ENCODE data around the gene GDNF.
"Not testable (repeated sequence)": the region's sequence is repeated elsewhere in the genome, so short reads cannot be mapped to it uniquely, and the experiment has no call there.

The GDNF gene, protein sequence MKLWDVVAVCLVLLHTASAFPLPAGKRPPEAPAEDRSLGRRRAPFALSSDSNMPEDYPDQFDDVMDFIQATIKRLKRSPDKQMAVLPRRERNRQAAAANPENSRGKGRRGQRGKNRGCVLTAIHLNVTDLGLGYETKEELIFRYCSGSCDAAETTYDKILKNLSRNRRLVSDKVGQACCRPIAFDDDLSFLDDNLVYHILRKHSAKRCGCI

DNA sequence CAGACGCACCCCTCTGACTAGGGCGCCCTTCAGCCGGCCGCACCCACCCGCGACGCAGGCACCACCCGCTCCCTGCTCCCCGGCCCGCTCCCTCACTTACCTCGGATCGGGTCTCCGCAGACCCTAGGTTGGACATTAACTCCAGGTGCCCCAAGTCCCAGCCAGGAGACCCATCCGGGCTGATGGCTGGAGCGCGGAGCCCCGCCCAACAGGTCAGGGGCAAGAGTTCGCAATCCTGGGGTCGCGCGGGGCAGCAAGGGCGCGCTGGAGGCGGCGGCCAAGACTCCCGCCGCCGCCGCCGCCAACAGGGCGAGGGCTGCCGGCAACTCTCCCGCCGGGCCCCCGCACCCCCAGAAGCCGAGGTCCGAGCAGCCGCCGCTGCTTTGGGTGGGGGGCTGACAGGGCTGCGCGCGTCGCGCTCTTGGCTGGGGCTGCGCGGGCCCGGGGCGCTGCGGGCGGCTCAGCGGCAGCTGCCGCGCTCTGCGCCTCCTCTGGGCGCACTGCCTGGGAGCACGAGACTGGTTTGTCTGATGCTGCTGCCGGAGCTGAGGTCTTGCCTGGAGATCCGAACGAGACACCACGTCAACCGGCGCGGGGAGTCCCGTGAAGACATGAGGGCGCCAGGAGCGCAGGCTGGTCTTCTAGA is at the start of gene GDNF:
TSS of gene GDNF (minus strand) at position 635 of the 646 bp plus-strand sequence. CDS start 5,245 bp downstream, outside the sequence.
- DNase-seq = no peak

DNA sequence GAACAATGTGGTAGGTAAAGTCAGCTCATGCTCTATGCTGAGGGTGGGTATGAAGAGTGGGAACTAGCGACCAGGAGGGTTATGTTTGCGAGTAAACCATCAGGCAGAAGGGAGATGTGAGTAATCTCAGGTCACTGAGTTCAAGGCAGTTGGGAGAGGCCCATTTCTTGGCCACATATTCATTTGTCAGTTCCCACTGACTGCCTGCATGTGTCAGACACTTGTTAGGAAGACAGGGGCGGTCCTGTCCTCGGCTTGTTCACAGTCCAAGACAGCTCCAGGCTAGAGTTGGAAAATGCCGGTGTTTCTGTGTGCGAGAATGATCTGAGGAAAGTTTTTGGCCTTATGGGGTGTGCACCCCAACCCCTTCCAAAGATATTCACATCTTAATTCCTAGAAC is 48.6 kb upstream of the GDNF start:
- DNase-seq = no peak

DNA sequence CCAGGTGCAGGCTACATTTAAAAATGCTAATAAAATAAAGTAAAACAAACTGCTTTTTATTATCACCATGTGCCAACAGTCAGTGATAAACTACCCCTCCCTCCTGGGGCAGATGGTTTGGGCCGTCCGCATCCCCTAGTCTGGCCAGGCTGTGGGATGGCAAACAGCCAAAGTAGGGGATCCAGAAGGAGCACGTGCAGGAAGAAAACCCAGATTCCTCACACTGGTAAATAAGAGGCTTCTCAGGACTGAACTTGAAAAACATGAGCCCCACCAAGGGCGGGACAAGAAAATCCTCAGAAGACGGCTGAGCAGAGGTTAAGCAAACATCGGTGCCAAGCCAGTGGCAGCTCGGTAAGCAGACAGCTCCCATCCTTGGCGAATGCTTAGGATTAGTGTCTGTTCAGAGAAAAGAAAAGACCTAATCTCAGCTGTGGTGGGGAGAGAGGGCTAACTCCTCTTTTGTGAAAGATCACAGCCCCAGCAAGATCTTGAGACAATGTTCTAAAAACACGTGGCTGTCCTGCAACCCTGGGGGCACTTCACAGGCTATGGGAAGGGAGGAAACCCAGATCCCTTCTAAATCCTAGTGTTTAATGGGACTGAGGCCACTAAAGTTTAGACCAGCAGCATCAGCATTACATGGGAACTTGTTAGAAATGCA is 46.5 kb upstream of the GDNF start:
- DNase-seq = no peak

DNA sequence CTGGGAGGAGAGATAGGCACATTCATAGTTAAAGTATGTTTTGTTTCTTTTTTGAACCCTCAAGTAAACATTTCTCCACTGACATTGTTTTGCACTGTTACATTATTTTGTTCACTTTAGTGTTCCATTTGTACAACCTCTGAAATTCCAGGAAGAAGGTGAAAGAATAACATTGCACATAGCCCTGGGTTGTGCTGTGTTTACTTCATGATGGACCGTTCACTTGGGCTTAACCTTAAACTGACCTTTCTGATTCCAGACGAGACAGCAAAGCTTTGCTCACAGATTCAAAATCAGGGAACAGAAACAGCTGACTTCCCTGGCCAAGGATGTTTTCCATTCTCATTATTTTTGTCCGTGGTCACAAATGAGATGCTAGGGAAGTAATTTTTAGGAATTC is 42.8 kb upstream of the GDNF start:
- no peak for DNase-seq

DNA sequence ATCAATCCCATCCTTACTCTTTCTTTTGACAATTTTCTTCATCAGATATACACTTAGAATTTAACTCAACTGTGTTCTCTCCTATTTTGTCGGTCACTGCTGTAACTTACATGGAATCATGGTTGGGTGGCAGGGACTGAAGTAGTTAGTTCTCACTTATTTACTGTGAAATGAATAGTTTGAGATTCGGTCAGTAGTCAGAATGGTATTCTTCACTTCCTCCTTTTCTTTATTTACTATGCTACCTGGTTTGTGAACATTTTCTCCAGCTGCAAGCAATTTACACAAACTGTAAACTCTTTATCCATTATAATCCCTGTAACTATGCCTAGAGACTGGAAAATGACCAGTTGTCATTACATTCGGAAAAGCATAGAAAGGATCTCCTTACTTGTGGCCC is 41.5 kb upstream of the GDNF start:
- no peak for DNase-seq

DNA sequence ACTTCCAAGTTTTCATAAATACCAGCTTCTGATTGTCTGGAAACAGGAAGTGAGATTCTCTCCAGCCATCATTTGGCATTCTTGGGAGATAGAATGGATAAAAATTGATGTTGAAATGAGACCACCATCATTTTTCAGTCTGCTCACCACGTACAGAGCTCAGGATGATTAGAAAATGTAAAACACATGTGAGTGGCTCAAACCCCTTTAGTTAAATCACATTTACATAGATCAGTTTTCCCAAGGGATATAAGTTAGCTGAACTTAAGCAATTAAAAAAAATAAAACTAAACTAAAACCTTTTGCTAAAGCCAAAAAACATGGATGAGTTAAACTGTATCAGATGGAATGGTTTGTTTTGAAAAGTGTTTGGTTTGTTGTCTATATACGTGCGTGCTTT is 37.1 kb upstream of the GDNF start:
- no peak for DNase-seq

DNA sequence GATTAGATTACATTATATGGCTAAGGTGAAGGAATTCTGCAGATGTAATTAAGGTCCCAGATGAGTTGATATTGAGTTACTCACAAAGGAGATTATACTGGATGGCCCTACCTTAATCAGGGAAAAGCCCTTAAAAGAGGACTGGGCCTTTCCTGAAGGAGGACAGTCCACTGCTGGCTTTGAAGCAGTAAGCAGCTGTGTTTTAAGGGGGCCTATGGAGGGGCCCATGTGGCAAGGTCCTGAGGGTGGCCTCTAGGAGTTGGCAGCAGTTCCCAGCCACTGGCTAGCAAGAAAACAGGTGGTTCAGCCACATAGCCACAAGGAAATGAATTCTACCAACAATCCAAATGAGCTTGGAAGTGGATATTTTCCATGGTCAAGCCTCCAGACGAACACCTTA is 36.4 kb upstream of the GDNF start:
- DNase-seq = no peak

DNA sequence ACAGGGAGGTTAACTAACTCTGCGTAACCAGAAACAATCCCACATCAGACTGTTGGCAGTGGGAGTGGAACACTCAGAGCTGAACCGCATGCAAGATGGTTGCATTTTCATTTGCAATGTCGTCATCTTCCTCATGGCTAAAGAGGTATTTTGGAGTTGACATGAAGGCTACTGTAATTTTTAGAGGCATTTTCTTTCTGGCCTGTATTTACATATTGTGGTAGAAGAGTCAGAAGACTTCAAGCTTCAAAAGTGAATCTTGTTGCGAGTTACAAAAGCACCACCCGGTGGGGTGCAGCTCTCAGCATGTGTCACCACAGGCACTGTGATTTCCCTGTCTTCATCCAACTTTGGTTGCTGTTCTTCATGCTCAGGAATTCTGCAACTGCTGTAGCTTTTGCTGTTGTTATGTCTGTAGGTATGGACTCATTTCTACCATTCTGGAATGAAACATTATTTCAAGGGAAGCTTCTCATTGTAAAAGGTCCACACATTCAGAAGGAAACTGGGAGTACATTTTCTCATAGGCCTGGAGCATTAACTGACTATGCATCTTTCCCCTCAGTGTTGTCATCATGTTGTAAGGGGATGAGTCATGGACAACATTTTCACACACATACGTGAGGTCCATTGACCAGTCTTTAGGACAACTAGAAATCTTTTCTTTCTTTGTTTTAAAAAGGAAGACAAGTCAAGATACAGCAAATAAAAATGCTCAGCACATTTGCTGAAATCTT is 35.4 kb upstream of the GDNF start:
- no peak for DNase-seq

DNA sequence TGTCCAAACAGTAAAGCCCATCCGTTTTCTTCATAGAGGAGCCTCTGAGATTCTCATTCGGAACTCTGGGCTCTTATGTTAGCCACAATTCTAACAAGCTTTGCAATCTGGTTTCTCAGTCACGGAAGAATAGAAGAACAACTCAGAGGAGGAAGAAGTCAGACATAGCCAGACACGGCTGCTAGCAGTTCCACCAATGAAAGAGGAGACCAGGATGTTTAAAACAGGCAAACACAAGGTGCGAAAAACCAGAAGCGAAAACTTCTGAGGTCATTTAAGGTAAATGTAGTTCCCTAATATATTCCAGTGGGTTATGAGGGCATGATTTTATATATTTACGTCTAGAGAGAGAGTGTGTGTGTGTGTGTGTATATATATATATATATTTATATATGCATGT is 34.1 kb upstream of the GDNF start:
- no peak for DNase-seq

DNA sequence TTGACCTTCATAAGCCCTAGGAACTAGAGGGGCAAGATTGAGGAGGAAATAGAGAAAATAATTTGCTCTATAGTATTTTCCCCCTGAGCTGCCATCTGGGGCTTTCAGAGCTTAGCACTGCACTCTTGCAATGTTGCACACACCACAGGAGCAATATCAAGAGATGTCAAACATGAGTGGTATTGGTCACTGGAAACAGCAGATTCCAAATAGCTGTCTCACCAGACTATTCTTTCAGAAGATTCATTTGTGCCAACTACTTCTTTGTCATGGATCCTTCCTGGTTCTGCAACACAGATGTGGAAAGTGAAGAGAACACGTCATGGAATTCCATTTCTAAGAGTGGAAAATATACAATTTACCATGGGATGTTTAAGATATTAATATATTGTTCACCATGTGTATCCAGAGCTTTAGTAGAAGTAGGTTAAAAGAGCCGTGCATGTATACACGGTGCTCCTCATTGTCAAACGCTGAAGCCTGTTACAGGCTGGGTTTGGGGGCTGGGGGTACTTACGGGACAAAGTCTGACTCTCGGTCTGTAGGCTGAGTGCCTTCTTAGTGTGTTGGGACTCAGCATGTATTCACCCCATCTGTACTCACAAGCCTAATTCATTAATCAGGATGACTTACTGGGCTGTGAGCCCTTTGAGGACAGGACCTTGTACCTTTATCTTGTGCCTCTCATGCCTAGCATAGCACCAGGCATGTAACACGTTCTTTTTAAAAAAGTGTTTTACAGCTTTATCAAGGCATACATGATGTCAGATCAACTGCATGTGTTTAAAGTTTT is 31.4 kb upstream of the GDNF start:
- no peak for DNase-seq

DNA sequence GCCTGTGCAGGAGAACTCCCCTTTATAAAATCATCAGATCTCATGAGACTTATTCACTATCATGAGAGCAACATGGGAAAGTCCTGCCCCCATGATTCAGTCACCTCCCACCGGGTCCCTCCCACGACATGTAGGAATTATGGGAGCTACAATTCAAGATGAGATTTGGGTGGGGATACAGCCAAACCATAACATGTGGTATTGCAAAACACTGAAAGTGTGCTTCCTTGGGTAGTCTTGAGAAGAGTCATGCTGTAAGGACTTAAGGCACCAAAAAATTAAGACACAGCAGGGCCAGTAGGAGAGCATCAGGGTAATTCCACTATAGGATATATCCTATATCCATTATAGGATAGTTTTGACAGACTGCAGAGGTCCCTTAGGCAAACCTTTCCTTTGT is 29.4 kb upstream of the GDNF start:
- no peak for DNase-seq

DNA sequence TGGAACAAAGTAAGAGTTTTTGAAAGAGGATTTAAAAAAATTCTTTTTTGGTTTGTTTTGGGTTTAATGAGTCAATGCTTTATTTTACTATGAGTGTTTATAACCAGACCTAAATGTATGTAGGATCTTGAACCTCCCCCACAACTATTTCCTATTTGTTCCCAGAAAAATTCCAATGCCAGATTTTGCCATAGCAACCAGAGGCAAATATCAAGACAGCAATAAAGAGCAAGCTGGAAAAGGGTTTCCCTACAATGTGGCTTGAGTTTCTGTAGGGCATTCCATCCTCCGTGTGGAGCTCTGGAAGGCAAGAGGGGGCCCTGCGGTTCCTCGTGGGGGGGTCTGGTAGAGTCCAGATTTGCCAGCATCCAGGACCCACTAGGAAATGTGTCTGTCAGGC is 27.8 kb upstream of the GDNF start:
- DNase-seq = no peak

DNA sequence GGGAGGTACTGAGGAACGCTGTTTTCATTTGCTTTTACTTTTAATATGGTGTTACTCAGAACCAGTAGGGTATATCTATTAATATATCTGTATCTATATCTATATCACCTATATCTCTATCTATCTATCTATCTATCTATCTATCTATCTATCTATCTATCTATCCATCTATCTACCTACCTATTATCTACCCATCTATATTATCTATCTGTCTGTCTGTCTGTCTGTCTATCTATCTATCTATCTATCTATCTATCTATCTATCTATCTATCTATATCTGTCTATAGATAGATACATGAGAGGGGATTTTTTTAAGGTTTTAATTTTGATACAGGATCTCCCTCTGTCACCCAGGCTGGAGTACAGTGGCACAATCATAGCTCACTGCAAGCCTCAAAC is 23.1 kb upstream of the GDNF start:
- DNase-seq = not testable (repeated sequence)

DNA sequence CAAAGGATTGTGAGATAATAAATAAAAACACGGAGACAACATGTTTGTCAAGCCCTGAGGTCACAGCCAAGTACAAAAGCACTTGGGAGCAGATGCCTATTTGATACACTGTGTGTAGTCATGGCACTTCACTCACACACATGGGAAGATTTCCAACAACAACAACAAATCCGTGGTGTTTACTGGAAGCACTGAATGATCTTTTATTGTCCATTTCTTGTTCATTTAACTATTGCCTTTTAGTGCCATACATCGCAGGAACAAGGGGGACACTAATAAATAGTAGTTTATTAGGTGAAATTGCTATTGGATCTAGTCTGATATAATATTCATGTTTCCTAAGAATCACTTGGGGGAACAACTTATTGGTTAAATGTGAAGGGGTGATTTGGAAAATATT is 20.4 kb upstream of the GDNF start:
- DNase-seq = no peak

DNA sequence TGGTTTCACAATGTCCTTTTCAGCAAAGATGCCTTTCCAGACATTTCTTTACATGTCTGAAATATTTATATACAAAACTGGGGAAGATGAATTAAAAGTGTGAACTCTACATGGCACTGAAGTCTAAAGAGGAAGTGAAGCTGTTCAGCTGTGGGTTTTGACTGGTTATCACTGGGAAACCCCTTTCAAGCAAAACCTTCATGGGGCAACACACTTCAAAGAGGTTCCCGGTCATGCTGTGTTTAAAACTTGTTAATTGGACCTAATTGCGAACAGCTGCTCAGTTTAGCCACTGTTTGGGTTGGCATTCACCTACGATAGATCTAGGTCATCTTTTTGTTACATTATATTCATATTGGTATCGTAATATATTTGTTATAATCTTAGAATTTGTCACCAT is 20.0 kb upstream of the GDNF start:
- DNase-seq = peak; percentile 4

DNA sequence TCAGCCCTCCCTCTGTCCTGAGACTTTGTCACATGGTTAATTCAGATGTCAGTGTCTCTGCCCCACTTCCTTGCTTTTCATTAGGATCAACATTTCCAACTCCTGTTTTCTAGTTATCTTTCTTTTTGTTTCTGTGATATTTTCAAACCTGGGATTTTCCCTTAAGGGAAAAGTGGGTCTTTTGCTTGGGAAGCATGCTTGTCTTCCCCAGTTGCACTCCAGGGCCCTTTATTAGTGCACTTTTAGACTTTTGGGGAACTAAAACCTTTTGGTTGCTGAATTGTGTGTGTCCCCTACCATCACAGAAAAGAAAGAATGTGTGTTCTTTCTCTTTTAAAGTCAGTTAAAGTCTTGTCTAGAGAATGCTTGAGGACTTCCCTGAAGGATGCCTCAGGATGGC is 18.4 kb upstream of the GDNF start:
- no peak for DNase-seq

DNA sequence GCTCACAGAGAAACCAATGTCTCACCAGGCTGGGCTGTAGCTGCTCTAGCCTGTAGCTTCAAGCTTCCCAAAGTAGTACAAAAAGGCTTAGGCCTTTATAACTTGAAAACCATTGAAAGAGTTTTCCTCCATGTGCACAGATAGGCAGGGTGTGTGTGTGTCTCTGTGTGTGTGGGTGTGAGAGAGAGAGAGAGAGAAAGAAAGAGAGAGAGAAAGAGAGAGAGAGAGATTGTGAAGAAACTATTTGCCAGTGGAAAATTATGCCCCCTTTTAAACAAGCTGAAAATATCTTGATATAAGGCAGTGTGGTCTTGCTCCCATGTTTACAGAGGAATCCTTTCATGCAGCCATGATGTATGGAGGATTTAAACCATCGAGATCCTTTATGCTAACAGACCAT is 17.9 kb upstream of the GDNF start:
- no peak for DNase-seq

DNA sequence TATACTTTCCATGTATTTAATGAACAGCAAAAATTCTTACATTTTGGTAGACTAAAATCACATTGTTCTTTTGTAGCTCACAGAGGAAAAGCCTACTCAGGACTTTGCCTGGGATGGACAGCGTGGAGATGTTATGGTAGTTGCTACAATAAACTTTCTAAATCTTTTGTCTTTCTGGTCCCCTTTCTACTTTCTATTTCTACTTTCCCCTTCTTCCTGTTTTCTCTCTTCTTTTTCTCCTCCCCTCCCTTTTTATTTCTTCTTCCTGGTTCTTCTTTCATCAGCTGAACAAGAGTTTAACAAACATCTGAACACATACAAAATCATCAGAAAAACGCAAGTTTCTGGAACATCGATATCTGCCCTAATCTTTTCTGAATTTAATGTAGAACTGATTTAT is 15.6 kb upstream of the GDNF start:
- no peak for DNase-seq

DNA sequence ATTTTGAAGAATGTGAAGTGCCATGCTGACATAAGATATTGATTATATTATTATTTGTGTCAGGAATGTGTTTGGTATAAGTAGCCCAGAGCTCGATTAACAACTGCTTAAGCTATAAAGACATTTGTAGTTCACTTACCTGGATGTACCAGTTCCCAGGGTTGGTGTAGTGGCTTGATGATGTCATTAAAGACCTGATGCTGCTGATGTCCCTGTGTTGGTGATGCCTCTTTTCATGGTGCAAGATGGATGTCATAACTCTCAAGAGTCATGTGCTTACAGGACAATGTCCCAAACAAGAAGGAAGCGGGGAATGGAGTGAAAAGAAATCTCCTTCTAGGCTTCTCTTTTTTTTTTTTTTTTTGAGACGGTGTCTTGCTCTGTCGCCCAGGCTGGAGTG is 11.5 kb upstream of the GDNF start:
- DNase-seq = no peak

DNA sequence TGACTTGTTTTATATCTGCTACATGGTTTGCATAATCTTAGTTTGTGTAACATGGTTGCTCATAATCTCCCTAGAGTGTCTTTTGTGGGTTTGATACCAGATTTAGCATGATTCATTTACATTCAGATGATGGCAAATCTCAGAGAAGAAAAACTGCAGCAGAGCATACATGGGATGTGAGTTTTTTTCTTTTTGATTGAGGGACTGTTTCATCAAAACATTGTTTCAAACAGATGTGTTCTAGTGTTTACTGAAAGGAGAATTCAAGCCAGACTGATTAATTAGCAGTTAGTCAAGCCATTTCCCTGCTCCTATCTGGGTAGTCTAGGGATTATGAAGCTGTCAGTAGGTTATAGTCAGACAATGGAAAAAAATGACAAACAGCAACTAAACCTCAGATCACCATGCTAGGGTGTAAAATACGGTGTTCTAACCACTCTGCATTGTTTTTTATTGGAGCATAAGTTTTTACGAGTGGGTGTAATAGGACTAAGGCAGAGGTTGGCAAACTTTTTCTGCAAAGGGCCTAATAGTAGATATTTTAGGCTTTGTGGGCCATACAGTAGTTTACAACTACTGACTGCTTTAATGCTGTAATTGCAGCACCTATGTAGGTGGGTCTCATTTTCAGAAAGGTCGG is 10.5 kb upstream of the GDNF start:
- DNase-seq = no peak

DNA sequence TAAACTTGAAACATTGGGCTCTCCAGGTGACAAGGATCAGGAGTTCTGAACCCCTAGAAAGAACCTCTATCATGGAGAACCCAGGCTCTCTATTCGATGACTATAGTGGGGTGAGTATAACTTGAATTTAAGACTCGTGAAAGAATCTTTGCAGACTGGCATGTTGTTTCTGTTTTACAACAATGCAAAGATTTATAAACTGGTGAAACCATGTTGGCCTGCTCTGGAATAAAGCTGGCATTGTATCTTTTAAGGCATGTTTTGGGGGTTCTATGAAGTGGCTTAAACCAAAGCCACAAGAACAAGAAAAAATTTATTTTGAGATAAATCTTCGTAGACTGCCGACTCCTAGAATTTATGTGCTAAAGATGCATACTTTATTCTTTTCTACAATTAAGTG is 9.8 kb upstream of the GDNF start:
- DNase-seq = no peak

DNA sequence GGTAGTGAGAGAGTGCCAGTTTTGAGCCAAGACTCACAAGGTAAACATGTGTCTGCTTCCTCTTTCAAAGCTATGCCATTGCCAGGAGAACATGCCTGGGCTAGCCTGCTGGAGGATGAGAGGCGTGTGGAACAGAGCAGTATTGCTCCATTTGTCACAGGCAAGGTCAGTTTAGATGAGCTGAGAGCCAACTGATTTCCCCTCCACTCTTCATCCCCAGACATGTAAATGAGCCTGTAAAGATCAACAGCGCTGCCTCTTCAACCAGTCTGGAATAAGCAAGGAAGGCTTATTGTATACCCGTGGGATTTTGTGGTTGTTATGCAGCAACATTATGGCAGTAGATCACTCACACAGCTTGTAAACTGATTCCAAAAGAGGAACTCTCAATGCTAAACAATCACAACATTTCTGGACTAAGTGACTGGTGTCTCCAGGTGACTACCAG is 8.2 kb upstream of the GDNF start:
- DNase-seq = peak; percentile 51

Data from GDM1 (cell line).